Right renal pelvis (tissue), 4 donors: ENCODE data around the gene CD300E. TPM values are rescaled to one million over a fixed set of nuclear protein-coding genes. Genes with fewer than 3 reads are reported as not detected.
"Not testable (repeated sequence)": the region's sequence is repeated elsewhere in the genome, so short reads cannot be mapped to it uniquely, and the experiment has no call there.

Experiments
- DNase-seq, 4 donors: peaks; one replicate each; pipeline ENCODE4 v3.0.0-alpha.2; 2013; ENCODE audit warnings: low read depth in 4 of 4, low spot score in 3 of 4, missing footprints in 1 of 4
- polyA plus RNA-seq, 4 donors: library from polyadenylated mRNA; unstranded; fragments of 120-200 nt; gene quantifications; one replicate each; pipeline ENCODE4 v1.2.1, GENCODE V29; 2013; ENCODE audit not compliant: insufficient read length in 4 of 4

Gene CD300E
- polyA plus RNA-seq, 4 donors: 0.10 to 0.23 (median 0.22) TPM

DNA sequence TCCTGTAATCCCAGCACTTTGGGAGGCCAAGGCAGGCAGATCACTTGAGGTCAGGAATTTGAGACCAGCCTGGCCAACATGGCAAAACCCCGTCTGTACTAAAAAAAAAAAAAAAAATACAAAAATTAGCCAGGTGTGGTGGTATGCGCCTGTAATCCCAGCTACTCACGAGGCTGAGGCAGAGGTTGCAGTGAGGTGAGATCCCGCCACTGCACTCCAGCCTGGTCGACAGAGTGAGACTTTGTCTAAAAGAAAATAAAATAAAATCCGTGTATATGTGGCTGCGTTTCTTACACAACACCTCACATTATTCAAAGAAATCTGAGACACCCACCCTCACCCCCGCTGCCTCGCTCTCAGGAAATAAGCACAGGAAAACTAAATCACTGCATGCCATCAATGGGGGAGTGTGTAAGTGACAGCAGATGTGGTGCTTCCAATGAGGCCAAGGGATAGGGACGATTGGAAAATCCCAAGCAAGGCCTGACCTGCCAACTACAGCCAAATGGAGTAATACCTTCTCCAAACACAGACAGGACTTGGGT is 13.1 kb upstream of the CD300E start:
- not testable (repeated sequence) for DNase-seq

DNA sequence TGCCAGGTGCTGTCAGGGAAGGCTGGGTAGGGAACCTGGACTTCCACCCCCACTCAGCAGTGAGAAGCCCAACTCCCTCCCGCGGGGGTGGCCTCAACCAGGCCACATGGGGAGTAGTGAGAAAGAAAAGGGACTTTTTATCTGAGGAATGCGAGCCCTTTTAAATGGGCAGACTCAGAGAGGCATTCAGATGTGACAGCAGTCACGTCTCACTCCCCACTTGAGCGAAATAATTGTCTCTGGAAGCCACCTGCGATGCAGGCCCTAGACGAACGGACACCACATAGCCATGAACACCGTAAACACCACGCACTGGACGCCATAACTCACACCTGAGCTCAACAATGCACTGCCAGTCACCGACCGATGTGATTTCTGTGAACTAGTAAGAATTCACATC is 11.9 kb upstream of the CD300E start:
- peak in 1 of 4 donors; percentile 51 for DNase-seq

DNA sequence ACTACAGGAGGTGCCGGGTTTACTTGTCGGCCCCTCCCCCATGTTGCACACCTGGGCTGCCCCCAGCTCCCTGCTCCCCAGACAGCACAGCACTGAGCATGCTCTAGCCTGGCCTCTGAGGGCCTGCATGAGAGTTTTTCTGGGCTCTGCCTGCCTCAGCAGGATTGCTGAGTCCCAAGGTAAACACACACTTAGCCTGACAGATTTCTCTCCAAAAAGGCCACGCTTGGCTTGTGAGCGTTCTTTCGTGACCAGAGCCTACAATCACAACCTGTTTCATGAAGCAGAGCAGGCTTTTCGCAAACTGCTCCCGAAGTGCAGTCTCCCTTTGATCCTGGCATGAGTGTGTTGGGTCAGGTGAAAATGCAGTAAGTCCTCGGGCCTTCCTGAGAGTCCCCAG is 9.8 kb upstream of the CD300E start:
- peak in 2 of 4 donors; percentile 60 to 71 for DNase-seq

DNA sequence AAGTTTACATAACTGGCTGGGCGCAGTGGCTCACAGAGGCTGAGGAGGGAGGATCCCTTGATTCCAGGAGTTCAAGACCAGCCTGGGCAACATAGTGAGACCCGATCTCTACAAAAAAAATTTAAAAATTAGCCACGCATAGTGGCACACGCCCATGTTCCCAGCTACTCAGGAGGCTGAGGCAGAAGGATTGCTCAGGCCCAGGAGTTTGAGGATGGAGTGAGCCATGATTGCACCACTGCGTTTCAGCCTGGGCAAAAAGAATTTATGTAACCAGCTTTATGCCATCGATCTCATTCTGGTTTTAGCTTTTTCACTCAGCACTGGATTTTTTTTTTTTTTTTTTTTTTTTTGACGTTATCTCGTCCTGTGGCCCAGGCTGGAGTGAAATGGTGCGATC is 9.1 kb upstream of the CD300E start:
- DNase-seq: no peak

GRCh38 chr17:74631468-74632450 is 8.2 kb upstream of the CD300E start:
- DNase-seq: no peak

DNA sequence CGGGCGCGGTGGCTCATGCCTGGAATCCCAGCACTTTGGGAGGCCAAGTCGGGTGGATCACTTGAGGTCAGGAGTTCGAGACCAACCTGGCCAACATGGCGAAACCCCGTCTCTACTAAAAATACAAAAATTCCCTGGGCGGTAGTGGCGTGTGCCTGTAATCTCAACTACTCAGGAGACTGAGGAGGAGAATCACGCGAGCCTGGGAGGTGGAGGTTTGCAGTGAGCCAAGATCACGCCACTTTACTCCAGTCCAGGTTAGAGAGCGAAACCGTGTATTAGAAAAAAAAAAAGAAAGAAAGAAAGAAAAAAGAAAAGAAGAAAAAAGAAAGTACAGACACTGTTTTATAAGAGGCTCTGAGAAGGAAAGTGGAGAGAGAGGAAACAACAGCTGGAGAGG is 6.7 kb upstream of the CD300E start:
- DNase-seq: not testable (repeated sequence)

- no peak for DNase-seq
These were observed 2.1 kb upstream of the CD300E start for GRCh38 chr17:74625661-74626060.

DNA sequence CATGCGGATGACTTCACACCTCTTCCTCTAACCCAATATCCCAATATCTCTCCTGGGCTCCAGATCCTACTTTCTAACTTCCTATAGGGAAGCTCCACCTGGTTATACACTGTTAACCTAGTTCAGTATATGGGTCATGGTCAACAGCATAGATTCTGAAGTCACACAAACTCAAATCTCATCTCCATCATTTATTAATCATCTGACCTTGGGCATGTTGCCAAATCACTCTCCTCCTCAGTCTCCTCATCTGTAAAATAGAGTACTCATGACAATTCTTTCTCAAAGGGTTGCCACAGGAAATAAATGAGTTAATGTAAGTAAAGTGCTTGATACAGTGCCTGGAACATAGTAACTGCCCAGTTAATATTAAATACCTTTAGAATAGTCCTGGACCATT is 593 bp upstream of the CD300E start:
- DNase-seq: no peak

DNA sequence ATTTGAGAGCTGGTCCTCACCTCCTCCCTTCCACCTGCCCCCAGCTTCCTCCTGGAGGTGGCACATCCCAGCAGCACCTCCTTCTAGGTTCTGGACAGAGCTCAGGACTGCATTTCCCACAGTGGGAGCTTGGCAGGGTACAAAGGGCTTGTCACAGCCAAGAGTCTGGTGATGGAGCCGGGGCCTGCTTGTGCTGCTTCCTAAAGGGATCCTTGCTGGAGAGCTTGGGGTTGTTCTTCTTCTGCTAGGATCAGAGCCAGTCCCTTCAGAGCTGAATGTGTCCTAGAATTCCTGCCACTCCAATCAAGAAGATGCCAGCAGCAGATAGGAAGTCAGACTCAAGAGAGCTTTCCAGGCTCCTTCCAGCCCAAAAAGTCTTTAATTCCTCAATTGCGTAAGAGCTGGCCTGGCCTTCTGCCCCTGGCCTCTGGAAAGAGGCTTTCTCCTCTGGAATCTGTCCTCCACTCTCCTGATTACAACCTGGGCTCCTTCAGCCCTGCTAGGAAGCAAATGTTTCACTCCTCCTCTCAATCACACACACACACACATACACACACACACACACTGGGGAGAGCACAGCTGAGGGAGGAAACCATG is 4.4 kb downstream of the CD300E start:
- no peak for DNase-seq

DNA sequence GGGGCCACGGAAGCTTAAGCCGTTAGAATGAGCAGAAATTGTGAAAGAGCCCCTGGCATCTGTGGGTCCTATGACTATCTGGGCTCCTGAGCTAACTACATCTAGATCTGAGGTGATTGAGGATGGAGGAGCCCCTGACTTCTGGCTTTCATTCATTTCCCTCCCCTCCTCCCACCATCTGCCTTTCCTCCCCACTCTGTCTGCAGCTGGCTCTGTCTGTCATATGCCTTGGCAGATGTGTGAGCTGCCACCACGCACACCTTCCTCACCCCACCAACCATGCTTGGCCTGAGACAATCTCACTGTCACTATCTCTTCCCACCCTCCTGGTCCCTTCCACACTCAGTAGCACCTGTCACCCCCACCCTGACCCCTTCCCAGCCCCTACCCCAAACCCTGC is 5.1 kb downstream of the CD300E start:
- DNase-seq: no peak

DNA sequence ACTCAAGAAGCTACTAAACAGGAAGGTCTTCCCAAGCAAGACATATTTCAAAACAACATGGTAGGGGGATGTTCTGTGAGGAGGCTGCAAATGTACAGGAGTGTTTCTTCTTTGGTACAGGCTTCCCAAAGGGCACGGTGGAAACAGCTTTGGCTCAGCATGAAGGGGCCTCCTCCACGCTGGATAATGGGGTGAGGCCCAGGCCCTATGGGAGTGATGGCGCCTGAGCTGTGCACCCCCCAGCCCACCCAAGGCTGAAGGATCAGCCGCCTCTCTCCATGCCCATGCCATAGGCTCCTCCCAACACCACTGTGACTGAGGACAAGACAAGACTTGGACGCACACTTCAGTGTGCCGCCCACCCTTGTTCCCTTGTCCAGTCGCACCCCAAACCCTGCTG is 6.8 kb downstream of the CD300E start:
- DNase-seq: no peak

DNA sequence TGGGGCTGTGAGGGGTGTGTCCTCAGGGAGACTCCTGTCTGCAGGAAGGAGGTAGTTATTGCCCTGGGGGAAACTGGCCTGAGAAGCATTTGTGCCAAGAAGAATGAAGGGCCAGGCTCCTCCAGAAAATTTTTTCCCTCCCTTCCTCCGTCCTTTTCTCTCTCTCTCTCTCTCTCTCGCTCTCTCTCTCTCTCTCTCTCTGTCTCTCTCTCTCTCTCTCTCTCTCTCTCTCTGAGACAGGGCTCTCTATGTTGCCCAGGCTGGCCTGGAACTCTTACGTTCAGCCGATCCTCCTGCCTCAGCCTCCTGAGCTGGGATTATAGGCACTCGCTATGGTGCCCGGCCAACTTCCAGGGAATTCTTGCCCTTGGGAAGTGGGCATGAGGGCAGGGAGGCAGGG is 11.5 kb downstream of the CD300E start:
- no peak for DNase-seq

GRCh38 chr17:74610108-74610507 is 13.4 kb downstream of the CD300E start:
- no peak for DNase-seq

GRCh38 chr17:74608511-74608910 is 15.0 kb downstream of the CD300E start:
- DNase-seq: no peak

DNA sequence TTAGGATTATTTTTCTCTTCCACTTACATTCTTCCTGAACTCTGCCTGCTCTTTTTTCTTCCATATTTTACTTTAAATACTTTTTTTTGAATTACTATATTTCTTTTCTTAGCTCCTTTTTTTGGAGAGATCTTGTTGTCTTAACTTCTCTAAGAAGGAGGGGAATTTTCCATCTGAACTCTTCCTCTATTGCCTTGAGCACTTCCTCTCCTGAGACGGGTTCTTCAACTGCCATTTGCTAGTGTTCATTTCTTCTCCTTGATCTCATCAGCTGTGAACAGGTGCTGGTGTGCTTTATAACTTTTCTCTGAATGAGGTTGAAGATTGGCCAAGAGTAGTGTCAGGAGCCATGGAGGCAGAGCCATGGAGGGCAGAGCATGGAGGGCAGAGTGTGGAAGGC is 16.3 kb downstream of the CD300E start:
- no peak for DNase-seq

DNA sequence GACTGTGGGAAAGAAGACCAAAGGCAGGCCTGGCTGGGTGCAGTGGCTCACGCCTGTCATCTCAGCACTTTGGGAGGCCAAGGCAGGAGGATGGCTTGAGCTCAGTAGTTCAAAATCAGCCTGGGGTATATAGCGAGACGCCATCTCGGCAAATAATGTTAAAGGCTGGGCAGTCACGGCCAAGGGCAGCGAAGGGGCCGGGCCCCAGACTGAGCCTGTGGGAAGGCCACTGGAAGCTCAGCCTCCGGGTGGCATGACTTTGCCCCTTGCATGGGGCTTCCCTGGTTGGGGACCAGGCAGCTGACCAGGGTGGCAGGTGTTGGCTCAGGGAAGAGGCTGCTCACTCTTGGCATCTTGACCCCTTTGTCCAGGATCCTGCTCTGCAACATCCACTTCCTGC is 17.5 kb downstream of the CD300E start:
- no peak for DNase-seq

DNA sequence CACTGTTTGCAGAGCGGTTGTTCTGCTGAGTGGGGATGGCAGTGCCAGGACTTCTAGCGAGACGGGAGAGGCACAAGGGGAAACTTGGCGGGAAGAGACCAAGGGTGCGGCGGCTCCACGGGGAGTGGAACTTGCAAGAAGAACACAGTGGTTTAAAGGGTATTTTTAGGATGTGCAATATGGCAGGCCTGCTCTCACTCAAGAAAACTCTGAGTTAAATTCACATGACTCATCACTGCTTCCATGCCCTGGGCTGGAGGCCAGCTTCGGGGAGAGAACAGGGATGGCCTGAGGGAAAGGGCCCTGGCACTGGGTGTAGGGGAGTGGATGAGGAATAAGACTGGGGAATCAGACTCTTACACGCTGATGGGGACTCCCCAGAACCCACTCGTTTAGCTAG is 18.2 kb downstream of the CD300E start:
- DNase-seq: no peak

- no peak for DNase-seq
These were observed 18.8 kb downstream of the CD300E start for GRCh38 chr17:74604761-74605160.

GRCh38 chr17:74604200-74604599 is 19.3 kb downstream of the CD300E start:
- DNase-seq: no peak

GRCh38 chr17:74603746-74604145 is 19.8 kb downstream of the CD300E start:
- no peak for DNase-seq

DNA sequence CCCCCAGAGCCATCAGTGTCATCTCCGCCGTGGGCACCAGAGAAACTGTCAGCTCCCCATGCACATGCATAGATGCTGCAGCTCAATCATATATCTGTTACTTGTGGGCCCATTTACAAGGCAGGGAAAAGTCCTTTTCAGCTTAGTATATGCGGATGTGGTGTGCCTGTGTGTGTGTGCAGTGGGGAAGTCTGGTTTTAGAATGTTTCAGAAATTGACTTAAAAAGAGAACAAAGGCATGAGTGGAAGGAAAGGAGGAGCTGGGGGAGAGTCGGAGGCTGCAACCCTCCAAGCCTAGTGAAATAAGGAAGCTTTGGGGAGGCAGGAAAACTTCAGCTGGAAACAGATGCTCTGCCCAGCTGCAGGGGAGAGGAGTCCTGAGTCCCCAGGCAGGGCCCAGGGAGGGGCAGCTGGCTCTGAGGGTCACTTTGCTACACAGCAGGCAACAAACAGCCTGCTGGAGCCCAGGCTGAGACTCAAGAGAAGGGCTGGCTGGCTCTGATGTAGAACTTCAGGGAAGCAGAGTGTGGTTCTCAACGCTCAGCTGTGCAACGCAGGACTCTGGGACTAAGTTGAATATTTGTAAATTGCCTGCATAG is 20.4 kb downstream of the CD300E start:
- DNase-seq: no peak
